ENCODE results near the gene FHAD1. TPM values are rescaled to one million over a fixed set of nuclear protein-coding genes. Genes with fewer than 3 reads are reported as not detected.
"Not testable (repeated sequence)": the region's sequence is repeated elsewhere in the genome, so short reads cannot be mapped to it uniquely, and the experiment has no call there.

The FHAD1 gene
- total RNA-seq, 1 experiment from 2014 or later: 1.9 TPM

GRCh38 chr1:15433471-15433870 is 186.4 kb downstream of the FHAD1 start:
- H3K14ac ChIP-seq (ENCODE audit: insufficient read depth, low read length): no peak overlapping the region; the same call in 1 of the 2 replicates
- no peak for DNase-seq
- no peak overlapping the region for H3T11ph ChIP-seq (ENCODE audit: low read length)
- H3K9me3 Mint-ChIP-seq: no peaks in the 10 kb centered on the region; a peak in 1 of 5 replicates
- H3K4me1 Mint-ChIP-seq: peaks cover 5 to 14% of the 10 kb centered on the region in 2 experiments
- no peaks in the 10 kb centered on the region for H3K4me1 ChIP-seq (ENCODE audit: insufficient read depth, low read length)
- H2BK120ac ChIP-seq (ENCODE audit: low read depth, low read length, poor library complexity, severe bottlenecking): no peak overlapping the region
- H4K5ac ChIP-seq (ENCODE audit: insufficient read length, low read depth, low read length): no peak overlapping the region
- H2BK15ac ChIP-seq (ENCODE audit: low read depth, low read length): no peak overlapping the region
- H2AK5ac ChIP-seq (ENCODE audit: insufficient read length, low read length): no peak overlapping the region
- no peak overlapping the region for H4K8ac ChIP-seq (replicated peaks; ENCODE audit: insufficient read length, low read depth, low read length)
- peaks cover 2% of the 10 kb centered on the region for H3K27me3 Mint-ChIP-seq (ENCODE audit: low read depth)
- H4K20me1 ChIP-seq (ENCODE audit: control insufficient read depth, insufficient read depth, insufficient read length): no peaks in the 10 kb centered on the region
- TF ChIP-seq CTCF (conservative IDR thresholded peaks at IDR 0.05): no peak
- no peaks in the 10 kb centered on the region for H3K79me1 ChIP-seq (ENCODE audit: insufficient read depth, low read depth, low read length, poor library complexity, severe bottlenecking)
- no peaks in the 10 kb centered on the region for H3K79me2 ChIP-seq (ENCODE audit: insufficient read depth, low read length)
- no peak overlapping the region for H3K9ac ChIP-seq (ENCODE audit: extremely low read depth, insufficient read length, low read length)
- H4K91ac ChIP-seq (ENCODE audit: insufficient read length, low read depth, low read length): no peak overlapping the region
- H3K27me3 ChIP-seq (ENCODE audit: insufficient read depth, low read length): no peaks in the 10 kb centered on the region
- H3K27ac Mint-ChIP-seq: 0 out of 7 replicates have a peak overlapping the region, but pooled peaks of 1 of the 3 experiments have one; percentile 16
- no peak overlapping the region for H3K4ac ChIP-seq (ENCODE audit: low read depth, low read length)
- no peaks in the 10 kb centered on the region for H3K36me3 Mint-ChIP-seq (ENCODE audit: insufficient read depth in 1 of 3, low read depth in 3 of 3)
- H3K56ac ChIP-seq (ENCODE audit: insufficient read length, low read depth, low read length): no peak overlapping the region
- no peak overlapping the region for H2BK20ac ChIP-seq (ENCODE audit: low read depth, low read length, poor library complexity, severe bottlenecking)
- H3K4me3 Mint-ChIP-seq: no peak overlapping the region
- no peak overlapping the region for H3K18ac ChIP-seq (ENCODE audit: insufficient read length, low read depth, low read length)
- no peak overlapping the region for H2BK12ac ChIP-seq (ENCODE audit: insufficient read length, low read depth, low read length)
- no CpG with 5 or more reads among the region's 9 CpGs for WGBS (ENCODE audit: extremely low coverage, insufficient read length, low lambda C conversion rate)
- no peak overlapping the region for H3K27ac ChIP-seq (ENCODE audit: insufficient read length, low read depth, low read length)
- no peak overlapping the region for H3K4me2 ChIP-seq (ENCODE audit: insufficient read depth, insufficient read length, low read length)
- no peaks in the 10 kb centered on the region for H3K9me3 ChIP-seq (ENCODE audit: control insufficient read depth, low read depth, low read length)
- H2BK5ac ChIP-seq (ENCODE audit: insufficient read length, low read length): no peak overlapping the region
- H2AFZ ChIP-seq (ENCODE audit: low read length): no peak overlapping the region
- no peaks in the 10 kb centered on the region for H3K23me2 ChIP-seq (ENCODE audit: insufficient read length, low read depth, low read length, poor library complexity, severe bottlenecking)
- H3K23ac ChIP-seq (ENCODE audit: insufficient read length, low read depth, low read length): no peak overlapping the region

GRCh38 chr1:15434739-15435138 is 187.7 kb downstream of the FHAD1 start:
- H2BK20ac ChIP-seq (ENCODE audit: low read depth, low read length, poor library complexity, severe bottlenecking); H2BK5ac ChIP-seq (ENCODE audit: insufficient read length, low read length); H3K4me1 ChIP-seq (ENCODE audit: insufficient read depth, low read length); H3K36me3 Mint-ChIP-seq (ENCODE audit: insufficient read depth in 1 of 3, low read depth in 3 of 3); H3K23ac ChIP-seq (ENCODE audit: insufficient read length, low read depth, low read length); H3T11ph ChIP-seq (ENCODE audit: low read length); H4K8ac ChIP-seq (replicated peaks; ENCODE audit: insufficient read length, low read depth, low read length); H3K79me2 ChIP-seq (ENCODE audit: insufficient read depth, low read length); H2AFZ ChIP-seq (ENCODE audit: low read length); H4K5ac ChIP-seq (ENCODE audit: insufficient read length, low read depth, low read length); H4K91ac ChIP-seq (ENCODE audit: insufficient read length, low read depth, low read length); H3K23me2 ChIP-seq (ENCODE audit: insufficient read length, low read depth, low read length, poor library complexity, severe bottlenecking); H3K18ac ChIP-seq (ENCODE audit: insufficient read length, low read depth, low read length); H2AK5ac ChIP-seq (ENCODE audit: insufficient read length, low read length); H3K9ac ChIP-seq (ENCODE audit: extremely low read depth, insufficient read length, low read length); H3K9me3 Mint-ChIP-seq; H3K14ac ChIP-seq (ENCODE audit: insufficient read depth, low read length); H3K27me3 Mint-ChIP-seq (ENCODE audit: low read depth); H2BK120ac ChIP-seq (ENCODE audit: low read depth, low read length, poor library complexity, severe bottlenecking); H3K4ac ChIP-seq (ENCODE audit: low read depth, low read length); H3K79me1 ChIP-seq (ENCODE audit: insufficient read depth, low read depth, low read length, poor library complexity, severe bottlenecking); H3K4me2 ChIP-seq (ENCODE audit: insufficient read depth, insufficient read length, low read length); H3K9me3 ChIP-seq (ENCODE audit: control insufficient read depth, low read depth, low read length); H3K4me3 Mint-ChIP-seq; H4K20me1 ChIP-seq (ENCODE audit: control insufficient read depth, insufficient read depth, insufficient read length); H3K27me3 ChIP-seq (ENCODE audit: insufficient read depth, low read length); H2BK12ac ChIP-seq (ENCODE audit: insufficient read length, low read depth, low read length); H3K27ac ChIP-seq (ENCODE audit: insufficient read length, low read depth, low read length); H3K56ac ChIP-seq (ENCODE audit: insufficient read length, low read depth, low read length); DNase-seq; H2BK15ac ChIP-seq (ENCODE audit: low read depth, low read length): not testable (repeated sequence)
- peaks cover 5 to 14% of the 10 kb centered on the region in 2 experiments for H3K4me1 Mint-ChIP-seq
- H3K27ac Mint-ChIP-seq: peak overlapping the region in 1 of 3 experiments; percentile 34; a peak in 1 of 7 replicates
- no CpG with 5 or more reads among the region's 8 CpGs for WGBS (ENCODE audit: extremely low coverage, insufficient read length, low lambda C conversion rate)
